ENCODE results near the gene CRADD.
"Not testable (repeated sequence)": the region's sequence is repeated elsewhere in the genome, so short reads cannot be mapped to it uniquely, and the experiment has no call there.

The CRADD gene

GRCh38 chr12:93914281-93914680, 237.1 kb downstream of the CRADD start:
- Histone ChIP-seq H3K27ac (ENCODE audit: low read length) (no peak overlapping the region), H3K27me3 (ENCODE audit: control insufficient read depth, insufficient read depth, low read length) (no peaks in the 10 kb centered on the region), H3K4me1 (ENCODE audit: control insufficient read depth, insufficient read depth, low read length) (no peaks in the 10 kb centered on the region), H3K9me3 (ENCODE audit: control insufficient read depth, insufficient read depth, low read length) (no peaks in the 10 kb centered on the region), H3K36me3 (ENCODE audit: control insufficient read depth, insufficient read depth, low read length) (no peaks in the 10 kb centered on the region), H3K4me3 (ENCODE audit: low read length) (no peak overlapping the region)
- no peak for DNase-seq (ENCODE audit: low read depth, low spot score)
- WGBS (ENCODE audit: insufficient coverage, insufficient read length): no CpG with 5 or more reads among the region's 5 CpGs

DNA sequence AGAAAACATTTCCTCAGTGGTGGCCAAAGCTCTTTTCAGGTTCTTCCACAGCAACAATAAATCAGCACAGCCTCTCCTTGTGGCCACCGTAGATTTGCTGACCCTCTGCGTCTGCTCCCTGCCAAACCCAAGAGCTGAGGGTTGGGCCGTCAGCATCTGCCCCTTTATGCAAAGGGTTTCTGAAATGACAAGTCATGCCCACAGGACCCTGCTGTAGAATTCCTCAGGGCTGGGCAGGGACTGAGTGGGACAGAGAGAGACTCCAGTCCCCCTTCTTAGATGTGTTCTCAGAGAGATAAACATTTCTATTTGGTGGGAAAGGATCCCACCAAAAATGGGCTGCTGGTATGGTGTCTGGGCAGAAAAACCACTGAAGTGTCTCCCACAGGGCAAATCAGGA, 238.2 kb downstream of the CRADD start:
- no peaks in the 10 kb centered on the region for H3K36me3 ChIP-seq (ENCODE audit: control insufficient read depth, insufficient read depth, low read length)
- H3K27me3 ChIP-seq (ENCODE audit: control insufficient read depth, insufficient read depth, low read length): no peaks in the 10 kb centered on the region
- no peak overlapping the region for H3K4me3 ChIP-seq (ENCODE audit: low read length)
- no peak overlapping the region for H3K27ac ChIP-seq (ENCODE audit: low read length)
- WGBS (ENCODE audit: insufficient coverage, insufficient read length): no CpG with 5 or more reads among the region's 3 CpGs
- H3K9me3 ChIP-seq (ENCODE audit: control insufficient read depth, insufficient read depth, low read length): no peaks in the 10 kb centered on the region
- H3K4me1 ChIP-seq (ENCODE audit: control insufficient read depth, insufficient read depth, low read length): no peaks in the 10 kb centered on the region
- DNase-seq (ENCODE audit: low read depth, low spot score): no peak

GRCh38 chr12:93916402-93916801, 239.2 kb downstream of the CRADD start:
- WGBS (ENCODE audit: insufficient coverage, insufficient read length): no CpG with 5 or more reads among the region's 7 CpGs
- H3K27me3 ChIP-seq (ENCODE audit: control insufficient read depth, insufficient read depth, low read length): no peaks in the 10 kb centered on the region
- H3K9me3 ChIP-seq (ENCODE audit: control insufficient read depth, insufficient read depth, low read length): no peaks in the 10 kb centered on the region
- H3K27ac ChIP-seq (ENCODE audit: low read length): no peak overlapping the region
- no peaks in the 10 kb centered on the region for H3K4me1 ChIP-seq (ENCODE audit: control insufficient read depth, insufficient read depth, low read length)
- no peak for DNase-seq (ENCODE audit: low read depth, low spot score)
- H3K4me3 ChIP-seq (ENCODE audit: low read length): no peak overlapping the region
- no peaks in the 10 kb centered on the region for H3K36me3 ChIP-seq (ENCODE audit: control insufficient read depth, insufficient read depth, low read length)

- H3K27me3 ChIP-seq (ENCODE audit: control insufficient read depth, insufficient read depth, low read length): no peaks in the 10 kb centered on the region
- no CpG with 5 or more reads among the region's 6 CpGs for WGBS (ENCODE audit: insufficient coverage, insufficient read length)
- no peak for DNase-seq (ENCODE audit: low read depth, low spot score)
- no peak overlapping the region for H3K4me3 ChIP-seq (ENCODE audit: low read length)
- H3K4me1 ChIP-seq (ENCODE audit: control insufficient read depth, insufficient read depth, low read length): no peaks in the 10 kb centered on the region
- no peak overlapping the region for H3K27ac ChIP-seq (ENCODE audit: low read length)
- no peaks in the 10 kb centered on the region for H3K9me3 ChIP-seq (ENCODE audit: control insufficient read depth, insufficient read depth, low read length)
- no peaks in the 10 kb centered on the region for H3K36me3 ChIP-seq (ENCODE audit: control insufficient read depth, insufficient read depth, low read length)
Observed at GRCh38 chr12:93918262-93918661, 241.1 kb downstream of the CRADD start.

DNA sequence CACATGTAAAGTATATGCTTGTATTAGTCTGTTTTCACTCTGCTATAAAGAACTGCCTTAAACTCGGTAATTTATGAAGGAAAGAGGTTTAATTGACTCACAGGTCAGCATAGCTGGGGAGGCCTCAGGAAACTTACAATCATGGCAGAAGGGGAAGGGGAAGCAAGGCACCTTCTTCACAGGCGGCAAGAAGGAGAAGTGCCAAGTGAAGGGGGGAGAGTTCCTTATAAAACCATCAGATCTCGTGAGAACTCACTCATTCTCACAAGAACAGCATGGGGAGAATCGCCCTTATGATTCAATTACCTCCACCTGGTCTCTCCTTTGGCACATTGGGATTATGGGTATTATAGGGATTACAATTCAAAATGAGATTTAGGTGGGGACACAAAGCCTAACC, 241.7 kb downstream of the CRADD start:
- Histone ChIP-seq H3K4me1 (ENCODE audit: control insufficient read depth, insufficient read depth, low read length) (no peaks in the 10 kb centered on the region), H3K27ac (ENCODE audit: low read length) (no peak overlapping the region), H3K27me3 (ENCODE audit: control insufficient read depth, insufficient read depth, low read length) (no peaks in the 10 kb centered on the region), H3K4me3 (ENCODE audit: low read length) (no peak overlapping the region), H3K9me3 (ENCODE audit: control insufficient read depth, insufficient read depth, low read length) (no peaks in the 10 kb centered on the region), H3K36me3 (ENCODE audit: control insufficient read depth, insufficient read depth, low read length) (no peaks in the 10 kb centered on the region)
- DNase-seq (ENCODE audit: low read depth, low spot score): no peak
- WGBS (ENCODE audit: insufficient coverage, insufficient read length): no CpG with 5 or more reads among the region's 4 CpGs

DNA sequence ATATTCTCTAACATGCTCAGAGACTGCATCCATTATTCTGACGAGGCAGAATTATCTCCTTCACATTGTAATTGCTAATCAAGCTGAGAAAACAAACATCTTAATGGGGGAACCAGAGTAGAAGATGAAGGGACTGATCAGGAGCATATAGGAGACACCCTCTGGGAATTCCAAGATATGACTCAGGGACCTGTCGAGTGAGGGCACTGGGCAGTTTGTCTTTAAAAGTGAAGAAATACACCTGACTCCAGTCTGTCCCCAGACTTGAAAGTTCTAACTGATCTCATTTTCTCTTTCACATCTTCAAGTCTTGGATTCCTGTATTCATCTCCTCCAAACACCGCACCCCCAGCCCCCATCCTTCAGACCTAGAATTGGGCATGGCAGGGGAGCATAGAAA, 244.3 kb downstream of the CRADD start:
- Histone ChIP-seq H3K4me1 (ENCODE audit: control insufficient read depth, insufficient read depth, low read length) (no peaks in the 10 kb centered on the region), H3K9me3 (ENCODE audit: control insufficient read depth, insufficient read depth, low read length) (no peaks in the 10 kb centered on the region; the same call in 1 of the 2 replicates), H3K27ac (ENCODE audit: low read length) (no peak overlapping the region), H3K36me3 (ENCODE audit: control insufficient read depth, insufficient read depth, low read length) (no peaks in the 10 kb centered on the region), H3K4me3 (ENCODE audit: low read length) (no peak overlapping the region), H3K27me3 (ENCODE audit: control insufficient read depth, insufficient read depth, low read length) (no peaks in the 10 kb centered on the region)
- no CpG with 5 or more reads among the region's 3 CpGs for WGBS (ENCODE audit: insufficient coverage, insufficient read length)
- no peak for DNase-seq (ENCODE audit: low read depth, low spot score)

GRCh38 chr12:93922583-93923006, 245.4 kb downstream of the CRADD start:
- Histone ChIP-seq H3K4me3 (ENCODE audit: low read length) (no peak overlapping the region), H3K27ac (ENCODE audit: low read length) (no peak overlapping the region), H3K9me3 (ENCODE audit: control insufficient read depth, insufficient read depth, low read length) (no peaks in the 10 kb centered on the region; the same call in 1 of the 2 replicates), H3K4me1 (ENCODE audit: control insufficient read depth, insufficient read depth, low read length) (no peaks in the 10 kb centered on the region), H3K27me3 (ENCODE audit: control insufficient read depth, insufficient read depth, low read length) (no peaks in the 10 kb centered on the region), H3K36me3 (ENCODE audit: control insufficient read depth, insufficient read depth, low read length) (no peaks in the 10 kb centered on the region)
- no peak for DNase-seq (ENCODE audit: low read depth, low spot score)
- WGBS (ENCODE audit: insufficient coverage, insufficient read length): no CpG with 5 or more reads among the region's 5 CpGs

GRCh38 chr12:93924367-93924766, 247.2 kb downstream of the CRADD start:
- Histone ChIP-seq H3K9me3 (ENCODE audit: control insufficient read depth, insufficient read depth, low read length) (no peaks in the 10 kb centered on the region; the same call in 1 of the 2 replicates), H3K4me3 (ENCODE audit: low read length) (no peak overlapping the region), H3K27ac (ENCODE audit: low read length) (no peak overlapping the region), H3K36me3 (ENCODE audit: control insufficient read depth, insufficient read depth, low read length) (no peaks in the 10 kb centered on the region), H3K4me1 (ENCODE audit: control insufficient read depth, insufficient read depth, low read length) (no peaks in the 10 kb centered on the region), H3K27me3 (ENCODE audit: control insufficient read depth, insufficient read depth, low read length) (no peaks in the 10 kb centered on the region)
- DNase-seq (ENCODE audit: low read depth, low spot score): no peak

DNA sequence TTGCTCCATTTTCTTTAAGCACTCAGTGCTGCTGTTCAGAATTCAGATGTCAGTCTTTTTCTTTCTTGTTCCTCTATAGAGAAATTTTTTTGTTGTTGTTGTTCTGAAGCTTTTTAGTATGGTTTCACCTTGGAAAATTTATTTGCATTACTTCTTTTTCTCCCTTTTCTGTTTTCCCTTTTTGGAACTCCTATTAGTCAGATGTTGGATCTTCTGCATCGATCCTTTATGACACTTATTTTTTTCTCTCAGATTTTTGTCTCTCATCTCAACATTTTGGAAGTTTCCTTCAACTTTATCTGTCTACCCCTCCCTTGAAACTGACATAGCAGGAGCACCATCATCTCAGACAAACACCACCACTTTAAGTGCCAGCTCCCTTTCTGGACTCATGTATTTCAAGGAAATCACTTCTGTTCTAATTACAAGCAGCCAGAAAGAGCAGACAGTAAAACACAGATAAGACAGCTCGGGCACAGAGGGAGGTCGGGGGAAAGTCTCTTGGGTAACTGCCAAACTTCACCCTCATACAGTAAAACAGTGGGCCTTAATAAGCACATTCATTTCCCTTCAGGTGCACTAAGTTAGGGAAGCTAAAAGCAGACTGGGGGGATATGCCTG, 248.5 kb downstream of the CRADD start:
- Histone ChIP-seq H3K4me1 (ENCODE audit: control insufficient read depth, insufficient read depth, low read length) (no peaks in the 10 kb centered on the region), H3K36me3 (ENCODE audit: control insufficient read depth, insufficient read depth, low read length) (no peaks in the 10 kb centered on the region), H3K27me3 (ENCODE audit: control insufficient read depth, insufficient read depth, low read length) (no peaks in the 10 kb centered on the region), H3K27ac (ENCODE audit: low read length) (no peak overlapping the region), H3K4me3 (ENCODE audit: low read length) (no peak overlapping the region), H3K9me3 (ENCODE audit: control insufficient read depth, insufficient read depth, low read length) (no peaks in the 10 kb centered on the region; the same call in 1 of the 2 replicates)
- no CpG with 5 or more reads among the region's 3 CpGs for WGBS (ENCODE audit: insufficient coverage, insufficient read length)
- DNase-seq (ENCODE audit: low read depth, low spot score): no peak

GRCh38 chr12:93926237-93926636, 249.1 kb downstream of the CRADD start:
- DNase-seq (ENCODE audit: low read depth, low spot score): no peak
- Histone ChIP-seq H3K27me3 (ENCODE audit: control insufficient read depth, insufficient read depth, low read length) (no peaks in the 10 kb centered on the region), H3K27ac (ENCODE audit: low read length) (no peak overlapping the region), H3K4me3 (ENCODE audit: low read length) (no peak overlapping the region), H3K36me3 (ENCODE audit: control insufficient read depth, insufficient read depth, low read length) (no peaks in the 10 kb centered on the region), H3K9me3 (ENCODE audit: control insufficient read depth, insufficient read depth, low read length) (no peaks in the 10 kb centered on the region; the same call in 1 of the 2 replicates), H3K4me1 (ENCODE audit: control insufficient read depth, insufficient read depth, low read length) (no peaks in the 10 kb centered on the region)
- WGBS (ENCODE audit: insufficient coverage, insufficient read length): no CpG with 5 or more reads among the region's 4 CpGs

DNA sequence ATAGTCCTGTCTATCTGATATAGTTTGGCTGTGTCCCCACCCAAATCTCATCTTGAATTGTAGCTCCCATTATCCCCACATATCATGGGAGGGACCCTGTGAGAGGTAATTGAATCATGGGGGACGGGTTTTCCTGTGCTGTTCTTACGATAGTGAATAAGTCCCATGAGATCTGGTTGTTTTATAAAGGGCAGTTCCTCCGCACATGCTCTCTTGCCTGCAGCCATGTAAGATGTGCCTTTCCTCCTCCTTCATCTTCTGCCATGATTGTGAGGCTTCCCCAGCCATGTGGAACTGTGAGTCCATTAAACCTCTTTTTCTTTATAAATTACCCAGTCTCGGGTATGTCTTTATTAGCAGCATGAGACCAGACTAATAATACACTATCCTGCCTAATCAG, 251.9 kb downstream of the CRADD start:
- no CpG with 5 or more reads among the region's 4 CpGs for WGBS (ENCODE audit: insufficient coverage, insufficient read length)
- H3K36me3 ChIP-seq (ENCODE audit: control insufficient read depth, insufficient read depth, low read length); H3K4me3 ChIP-seq (ENCODE audit: low read length); H3K4me1 ChIP-seq (ENCODE audit: control insufficient read depth, insufficient read depth, low read length); H3K9me3 ChIP-seq (ENCODE audit: control insufficient read depth, insufficient read depth, low read length); DNase-seq (ENCODE audit: low read depth, low spot score); H3K27me3 ChIP-seq (ENCODE audit: control insufficient read depth, insufficient read depth, low read length); H3K27ac ChIP-seq (ENCODE audit: low read length): not testable (repeated sequence)
